H1 (cell line): ENCODE results near the gene TESMIN.

ENCODE experiments used
- CHD2 ChIP-seq: IDR thresholded peaks from 2 replicates; pipeline ENCODE4 v1.6.1; 2012; ENCODE audit warnings: low read length, improper control_type of control experiment
- EP300 ChIP-seq, 2 experiments: IDR thresholded peaks; 1 replicate in 1 of 2; 2 replicates in 1 of 2; pipeline ENCODE4 v1.6.1; 2011 to 2012; ENCODE audit warnings: low read depth in 2 of 2, low read length in 2 of 2, mild to moderate bottlenecking in 2 of 2, borderline replicate concordance in 1 of 2, inconsistent platforms in 1 of 2, moderate library complexity in 1 of 2
- RAD21 ChIP-seq, 2 experiments: IDR thresholded peaks in 1 of 2; conservative IDR thresholded peaks in 1 of 2; 2 replicates each; pipeline ENCODE4 v1.6.1; 2011; ENCODE audit warnings: low read depth in 2 of 2, low read length in 2 of 2, improper control_type of control experiment in 1 of 2, inconsistent platforms in 1 of 2, mild to moderate bottlenecking in 1 of 2, moderate library complexity in 1 of 2
- SP1 ChIP-seq: IDR thresholded peaks from 2 replicates; pipeline ENCODE4 v1.6.1; 2011; ENCODE audit warnings: low read depth, low read length

GRCh38 chr11:68778205-68778604 is 26.9 kb upstream of the TESMIN start:
- TF ChIP-seq EP300 (IDR thresholded peaks at IDR 0.05; ENCODE audit: borderline replicate concordance in 1 of 2, low read depth in 2 of 2, low read length in 2 of 2) (no peak), RAD21 (IDR thresholded peaks at IDR 0.05 in 1 of 2, conservative IDR thresholded peaks at IDR 0.05 in 1 of 2; ENCODE audit: low read depth in 2 of 2, low read length in 2 of 2) (no peak), SP1 (no peak), CHD2 (no peak)
